Measurements from ENCODE around the gene BLMH. TPM values are rescaled to one million over a fixed set of nuclear protein-coding genes. Genes with fewer than 3 reads are reported as not detected.

Gene BLMH
- total and polyA plus RNA-seq, 9 donors: 30.9 to 55.1 (median 42.9) TPM

- no peak overlapping the region for H3K27ac ChIP-seq (ENCODE audit: low read length)
- H3K27me3 ChIP-seq (ENCODE audit: control insufficient read depth, insufficient read depth, low read length): no peaks in the 10 kb centered on the region
- WGBS (ENCODE audit: insufficient coverage): 1% methylated on average over 14 of the region's 22 CpGs
- peak; percentile 43 for DNase-seq
- peaks cover 10% of the 10 kb centered on the region for H3K4me1 ChIP-seq (ENCODE audit: control insufficient read depth, insufficient read depth, low read length)
- H3K4me3 ChIP-seq (ENCODE audit: low read length): peak overlapping the region; percentile 96
- H3K36me3 ChIP-seq (ENCODE audit: control insufficient read depth, insufficient read depth, low read length): peaks cover 13% of the 10 kb centered on the region
- H3K9me3 ChIP-seq (replicated peaks; ENCODE audit: control insufficient read depth, low read depth, low read length): no peaks in the 10 kb centered on the region
These were observed 825 bp downstream of the BLMH start for GRCh38 chr17:30290696-30291542.

- Histone ChIP-seq H3K27ac (ENCODE audit: low read length) (no peak overlapping the region), H3K9me3 (replicated peaks; ENCODE audit: control insufficient read depth, low read depth, low read length) (no peaks in the 10 kb centered on the region), H3K36me3 (ENCODE audit: control insufficient read depth, insufficient read depth, low read length) (peaks cover 20% of the 10 kb centered on the region), H3K4me1 (ENCODE audit: control insufficient read depth, insufficient read depth, low read length) (peaks cover 10% of the 10 kb centered on the region), H3K27me3 (ENCODE audit: control insufficient read depth, insufficient read depth, low read length) (no peaks in the 10 kb centered on the region), H3K4me3 (ENCODE audit: low read length) (no peak overlapping the region)
- no peak for DNase-seq
- no CpG with 5 or more reads among the region's 2 CpGs for WGBS (ENCODE audit: insufficient coverage)
These were observed 1.7 kb downstream of the BLMH start for GRCh38 chr17:30290077-30290476.

- Histone ChIP-seq H3K4me1 (ENCODE audit: control insufficient read depth, insufficient read depth, low read length) (no peaks in the 10 kb centered on the region), H3K36me3 (ENCODE audit: control insufficient read depth, insufficient read depth, low read length) (peaks cover 21% of the 10 kb centered on the region), H3K4me3 (ENCODE audit: low read length) (no peak overlapping the region), H3K9me3 (replicated peaks; ENCODE audit: control insufficient read depth, low read depth, low read length) (no peaks in the 10 kb centered on the region), H3K27me3 (ENCODE audit: control insufficient read depth, insufficient read depth, low read length) (no peaks in the 10 kb centered on the region), H3K27ac (ENCODE audit: low read length) (no peak overlapping the region)
- no peak for DNase-seq
These were observed 12.6 kb downstream of the BLMH start for GRCh38 chr17:30279156-30279555.

- Histone ChIP-seq H3K4me3 (ENCODE audit: low read length) (no peak overlapping the region), H3K27me3 (ENCODE audit: control insufficient read depth, insufficient read depth, low read length) (no peaks in the 10 kb centered on the region), H3K9me3 (replicated peaks; ENCODE audit: control insufficient read depth, low read depth, low read length) (no peaks in the 10 kb centered on the region), H3K27ac (ENCODE audit: low read length) (no peak overlapping the region), H3K36me3 (ENCODE audit: control insufficient read depth, insufficient read depth, low read length) (peaks cover 26% of the 10 kb centered on the region), H3K4me1 (ENCODE audit: control insufficient read depth, insufficient read depth, low read length) (no peaks in the 10 kb centered on the region)
- peak; percentile 50 for DNase-seq
These were observed 13.7 kb downstream of the BLMH start for GRCh38 chr17:30278032-30278431.

- no peak overlapping the region for H3K4me3 ChIP-seq (ENCODE audit: low read length)
- H3K27ac ChIP-seq (ENCODE audit: low read length): no peak overlapping the region
- H3K27me3 ChIP-seq (ENCODE audit: control insufficient read depth, insufficient read depth, low read length): no peaks in the 10 kb centered on the region
- no peak for DNase-seq
- peaks cover 34% of the 10 kb centered on the region for H3K36me3 ChIP-seq (ENCODE audit: control insufficient read depth, insufficient read depth, low read length)
- no peaks in the 10 kb centered on the region for H3K9me3 ChIP-seq (replicated peaks; ENCODE audit: control insufficient read depth, low read depth, low read length)
- no CpG with 5 or more reads among the region's 2 CpGs for WGBS (ENCODE audit: insufficient coverage)
- H3K4me1 ChIP-seq (ENCODE audit: control insufficient read depth, insufficient read depth, low read length): no peaks in the 10 kb centered on the region
These were observed 15.8 kb downstream of the BLMH start for GRCh38 chr17:30275911-30276310.

- Histone ChIP-seq H3K27ac (ENCODE audit: low read length) (no peak overlapping the region), H3K27me3 (ENCODE audit: control insufficient read depth, insufficient read depth, low read length) (no peaks in the 10 kb centered on the region), H3K4me1 (ENCODE audit: control insufficient read depth, insufficient read depth, low read length) (no peaks in the 10 kb centered on the region), H3K4me3 (ENCODE audit: low read length) (no peak overlapping the region), H3K9me3 (replicated peaks; ENCODE audit: control insufficient read depth, low read depth, low read length) (no peaks in the 10 kb centered on the region), H3K36me3 (ENCODE audit: control insufficient read depth, insufficient read depth, low read length) (peaks cover 30% of the 10 kb centered on the region)
- DNase-seq: no peak
- no CpG with 5 or more reads among the region's 3 CpGs for WGBS (ENCODE audit: insufficient coverage)
These were observed 16.9 kb downstream of the BLMH start for GRCh38 chr17:30274887-30275286.

- no peak overlapping the region for H3K27ac ChIP-seq (ENCODE audit: low read length)
- peaks cover 26% of the 10 kb centered on the region for H3K36me3 ChIP-seq (ENCODE audit: control insufficient read depth, insufficient read depth, low read length)
- 80% methylated on average over 2 of the region's 6 CpGs for WGBS (ENCODE audit: insufficient coverage)
- no peaks in the 10 kb centered on the region for H3K4me1 ChIP-seq (ENCODE audit: control insufficient read depth, insufficient read depth, low read length)
- no peak for DNase-seq
- H3K4me3 ChIP-seq (ENCODE audit: low read length): no peak overlapping the region
- no peaks in the 10 kb centered on the region for H3K9me3 ChIP-seq (replicated peaks; ENCODE audit: control insufficient read depth, low read depth, low read length)
- no peaks in the 10 kb centered on the region for H3K27me3 ChIP-seq (ENCODE audit: control insufficient read depth, insufficient read depth, low read length)
These were observed 18.4 kb downstream of the BLMH start for GRCh38 chr17:30273373-30273772.

- DNase-seq: no peak
- peaks cover 28% of the 10 kb centered on the region for H3K36me3 ChIP-seq (ENCODE audit: control insufficient read depth, insufficient read depth, low read length)
- no CpG with 5 or more reads among the region's 6 CpGs for WGBS (ENCODE audit: insufficient coverage)
- H3K27ac ChIP-seq (ENCODE audit: low read length): no peak overlapping the region
- no peaks in the 10 kb centered on the region for H3K27me3 ChIP-seq (ENCODE audit: control insufficient read depth, insufficient read depth, low read length)
- no peaks in the 10 kb centered on the region for H3K9me3 ChIP-seq (replicated peaks; ENCODE audit: control insufficient read depth, low read depth, low read length)
- no peak overlapping the region for H3K4me3 ChIP-seq (ENCODE audit: low read length)
- H3K4me1 ChIP-seq (ENCODE audit: control insufficient read depth, insufficient read depth, low read length): no peaks in the 10 kb centered on the region
These were observed 20.6 kb downstream of the BLMH start for GRCh38 chr17:30271102-30271501.

GRCh38 chr17:30267625-30268024 lies 24.1 kb downstream of the BLMH start:
- no peaks in the 10 kb centered on the region for H3K4me1 ChIP-seq (ENCODE audit: control insufficient read depth, insufficient read depth, low read length)
- H3K4me3 ChIP-seq (ENCODE audit: low read length): no peak overlapping the region
- H3K36me3 ChIP-seq (ENCODE audit: control insufficient read depth, insufficient read depth, low read length): peaks cover 31% of the 10 kb centered on the region
- WGBS (ENCODE audit: insufficient coverage): no CpG with 5 or more reads among the region's 2 CpGs
- no peak for DNase-seq
- H3K27me3 ChIP-seq (ENCODE audit: control insufficient read depth, insufficient read depth, low read length): no peaks in the 10 kb centered on the region
- H3K27ac ChIP-seq (ENCODE audit: low read length): no peak overlapping the region
- H3K9me3 ChIP-seq (replicated peaks; ENCODE audit: control insufficient read depth, low read depth, low read length): no peaks in the 10 kb centered on the region

GRCh38 chr17:30263552-30264333 lies 28.0 kb downstream of the BLMH start:
- Histone ChIP-seq H3K4me3 (ENCODE audit: low read length) (no peak overlapping the region), H3K27ac (ENCODE audit: low read length) (no peak overlapping the region), H3K36me3 (ENCODE audit: control insufficient read depth, insufficient read depth, low read length) (peaks cover 43% of the 10 kb centered on the region), H3K4me1 (ENCODE audit: control insufficient read depth, insufficient read depth, low read length) (no peaks in the 10 kb centered on the region), H3K27me3 (ENCODE audit: control insufficient read depth, insufficient read depth, low read length) (no peaks in the 10 kb centered on the region), H3K9me3 (replicated peaks; ENCODE audit: control insufficient read depth, low read depth, low read length) (no peaks in the 10 kb centered on the region)
- no CpG with 5 or more reads among the region's 2 CpGs for WGBS (ENCODE audit: insufficient coverage)
- no peak for DNase-seq
